ENCODE data around the gene YPEL1.

Gene YPEL1

DNA sequence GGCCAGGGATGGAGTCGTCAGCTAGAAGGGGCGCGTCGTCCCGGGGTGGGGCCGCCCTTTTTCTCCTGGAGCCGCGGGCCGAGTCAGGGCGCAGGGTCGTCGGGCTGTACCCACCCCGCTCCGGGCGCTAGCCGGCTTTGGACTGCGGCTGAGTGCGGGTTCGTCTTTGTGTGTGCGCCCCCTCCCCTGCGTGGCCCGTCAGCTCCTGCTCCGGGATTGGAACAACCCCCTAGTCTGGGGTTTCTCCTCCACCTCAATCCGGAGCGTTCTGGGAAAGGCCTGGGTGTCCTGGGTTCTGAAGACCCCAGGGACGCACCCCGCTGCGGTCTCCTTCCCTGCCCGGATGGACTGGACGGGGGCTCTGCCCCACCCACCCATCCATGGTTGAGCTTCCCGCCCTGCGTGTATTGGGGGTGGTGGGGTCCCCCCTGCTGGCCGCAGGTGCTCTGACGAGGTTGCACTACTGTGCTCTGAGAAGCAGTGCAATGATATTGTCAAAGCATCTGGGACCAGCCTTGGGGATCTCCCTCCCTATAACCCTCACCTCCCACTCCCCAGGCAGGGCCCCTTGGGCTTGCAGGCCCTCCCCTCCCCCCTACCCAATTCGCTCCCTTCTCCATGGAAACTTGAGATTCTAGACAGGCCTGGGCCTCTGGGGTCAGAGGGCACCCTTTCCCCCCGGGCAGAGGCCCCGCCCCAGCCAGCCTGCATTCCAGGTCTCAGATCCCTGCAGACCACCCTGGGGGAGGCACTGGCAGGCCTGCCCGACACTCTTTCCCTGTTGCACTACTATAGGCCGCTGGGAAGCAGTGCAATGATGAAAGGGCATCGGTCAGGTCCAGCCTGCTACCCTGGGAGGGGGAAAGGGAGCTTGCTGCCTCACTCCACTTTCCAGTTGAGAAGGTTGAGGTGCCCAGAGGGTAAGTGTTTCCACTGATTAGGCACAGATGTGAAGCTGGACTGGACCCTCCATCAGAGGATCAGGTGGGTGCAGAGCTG is 82.7 kb downstream of the YPEL1 start:
- H3K4me3 ChIP-seq (ENCODE audit: low read depth, low read length), result peak overlapping the region; percentile 74
- no peak for DNase-seq (ENCODE audit: low read depth)
- TF ChIP-seq, protein P1, sequence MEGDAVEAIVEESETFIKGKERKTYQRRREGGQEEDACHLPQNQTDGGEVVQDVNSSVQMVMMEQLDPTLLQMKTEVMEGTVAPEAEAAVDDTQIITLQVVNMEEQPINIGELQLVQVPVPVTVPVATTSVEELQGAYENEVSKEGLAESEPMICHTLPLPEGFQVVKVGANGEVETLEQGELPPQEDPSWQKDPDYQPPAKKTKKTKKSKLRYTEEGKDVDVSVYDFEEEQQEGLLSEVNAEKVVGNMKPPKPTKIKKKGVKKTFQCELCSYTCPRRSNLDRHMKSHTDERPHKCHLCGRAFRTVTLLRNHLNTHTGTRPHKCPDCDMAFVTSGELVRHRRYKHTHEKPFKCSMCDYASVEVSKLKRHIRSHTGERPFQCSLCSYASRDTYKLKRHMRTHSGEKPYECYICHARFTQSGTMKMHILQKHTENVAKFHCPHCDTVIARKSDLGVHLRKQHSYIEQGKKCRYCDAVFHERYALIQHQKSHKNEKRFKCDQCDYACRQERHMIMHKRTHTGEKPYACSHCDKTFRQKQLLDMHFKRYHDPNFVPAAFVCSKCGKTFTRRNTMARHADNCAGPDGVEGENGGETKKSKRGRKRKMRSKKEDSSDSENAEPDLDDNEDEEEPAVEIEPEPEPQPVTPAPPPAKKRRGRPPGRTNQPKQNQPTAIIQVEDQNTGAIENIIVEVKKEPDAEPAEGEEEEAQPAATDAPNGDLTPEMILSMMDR (IDR thresholded peaks at IDR 0.05; ENCODE audit: low read depth, low read length, missing control alignments), result peak; percentile 33

DNA sequence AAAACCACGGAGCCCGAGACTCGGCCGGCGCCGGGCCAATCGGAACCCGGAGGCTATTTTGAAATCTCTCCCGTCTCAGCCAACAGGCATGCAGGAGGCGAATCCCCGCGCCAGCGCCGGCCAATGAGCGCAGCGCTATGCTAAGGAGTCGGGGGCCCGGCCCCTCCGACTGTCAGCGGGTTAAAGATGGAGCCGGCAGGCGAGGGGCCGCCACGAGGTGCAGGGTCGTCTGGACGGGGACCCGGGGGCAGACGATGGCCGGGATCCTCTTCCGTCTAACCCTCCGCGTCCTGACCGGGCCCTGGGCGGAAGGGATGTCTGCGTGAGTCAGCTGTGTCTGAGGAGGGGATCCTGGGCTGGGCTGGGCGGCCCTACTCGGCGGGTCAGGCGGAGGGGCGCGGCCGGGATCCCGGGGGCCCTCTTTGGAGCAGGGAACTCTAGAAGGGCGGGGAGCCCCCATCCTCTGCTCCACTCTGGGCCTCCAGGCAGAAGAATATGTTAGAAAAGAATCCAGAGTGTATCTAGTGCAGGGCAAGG is 83.5 kb downstream of the YPEL1 start:
- TF ChIP-seq, protein P1 (IDR thresholded peaks at IDR 0.05; ENCODE audit: low read depth, low read length, missing control alignments), result no peak
- no peak for DNase-seq (ENCODE audit: low read depth)
- peak overlapping the region; percentile 74 for H3K4me3 ChIP-seq (ENCODE audit: low read depth, low read length)

DNA sequence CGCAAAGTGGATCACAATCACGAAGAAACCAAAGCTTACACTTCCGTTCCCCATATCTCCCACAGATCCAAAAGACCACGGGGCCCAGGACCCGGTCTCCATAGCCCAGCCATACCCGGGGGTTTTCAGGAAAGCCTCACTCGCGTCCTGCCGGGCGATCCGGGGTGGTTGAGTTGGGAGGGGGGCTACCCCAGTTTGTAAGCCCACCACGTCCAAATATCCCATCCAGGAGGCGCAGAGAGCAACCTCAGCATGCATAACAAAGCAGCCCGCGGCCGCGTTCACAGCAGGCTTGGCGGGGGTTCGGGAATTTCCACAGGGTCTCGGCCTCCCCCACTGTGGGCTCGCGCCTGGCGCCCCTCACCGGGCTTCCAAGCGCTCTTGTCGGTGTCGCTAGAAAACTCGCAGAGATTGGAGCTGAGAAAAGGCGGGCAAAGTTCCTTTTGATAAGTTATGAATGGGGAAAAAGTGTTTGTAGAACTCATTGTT is 84.0 kb downstream of the YPEL1 start:
- TF ChIP-seq, protein P1 (IDR thresholded peaks at IDR 0.05; ENCODE audit: low read depth, low read length, missing control alignments), result no peak
- H3K4me3 ChIP-seq (ENCODE audit: low read depth, low read length), result peak overlapping the region; percentile 74
- no peak for DNase-seq (ENCODE audit: low read depth)

DNA sequence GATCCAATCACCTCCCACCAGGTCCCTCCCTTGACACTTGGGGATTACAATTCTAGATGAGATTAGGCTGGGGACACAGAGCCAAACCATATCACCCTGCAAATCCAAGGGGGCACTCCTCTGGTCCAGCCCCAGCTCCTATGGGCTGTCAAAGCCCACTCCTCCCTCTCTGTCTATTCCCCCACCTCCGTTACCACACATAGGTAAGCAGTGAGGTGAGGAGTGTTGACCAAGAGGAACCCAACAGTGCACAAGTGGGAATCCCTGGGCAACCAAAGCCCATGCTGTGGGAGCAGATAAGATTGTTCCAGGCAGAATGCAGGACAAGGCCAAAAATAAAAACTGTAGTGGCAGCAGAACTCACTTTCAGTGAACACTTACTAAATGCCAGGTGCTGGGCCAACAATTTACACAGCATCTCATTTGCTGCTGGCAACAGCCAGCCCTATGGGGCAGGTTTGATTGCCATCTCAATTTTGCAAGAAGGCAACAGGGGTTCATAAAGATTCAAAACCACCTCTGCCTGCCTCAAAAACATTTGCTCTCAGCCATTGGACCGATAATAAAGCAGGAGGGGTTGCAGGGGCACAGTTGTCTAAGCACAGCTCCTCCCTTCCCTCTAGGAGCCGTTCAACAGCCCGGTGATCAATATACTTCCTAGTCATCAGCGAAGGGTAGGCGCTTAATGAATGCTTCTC is 84.6 kb downstream of the YPEL1 start:
- TF ChIP-seq, protein P1 (IDR thresholded peaks at IDR 0.05; ENCODE audit: low read depth, low read length, missing control alignments), result no peak
- no peak for DNase-seq (ENCODE audit: low read depth)
- H3K4me3 ChIP-seq (ENCODE audit: low read depth, low read length), result peak overlapping the region; percentile 74

DNA sequence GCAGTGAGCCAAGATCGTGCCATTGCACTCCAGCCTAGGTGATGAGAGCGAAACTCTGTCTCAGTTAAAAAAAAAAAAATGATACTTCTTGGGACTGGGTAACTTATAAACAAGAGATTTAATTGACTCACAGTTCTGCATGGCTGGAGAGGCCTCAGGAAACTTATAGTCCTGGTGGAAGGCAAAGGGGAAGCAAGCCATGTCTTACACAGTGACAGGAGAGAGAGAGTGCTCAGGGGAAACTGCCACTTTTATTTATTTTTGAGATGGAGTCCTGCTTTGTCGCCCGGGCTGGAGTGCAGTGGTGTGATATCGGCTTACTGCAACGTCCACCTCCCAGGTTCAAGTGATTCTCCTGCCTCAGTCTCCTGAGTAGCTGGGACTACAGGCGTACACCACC is 85.3 kb downstream of the YPEL1 start:
- TF ChIP-seq, protein P1 (IDR thresholded peaks at IDR 0.05; ENCODE audit: low read depth, low read length, missing control alignments), result no peak
- DNase-seq (ENCODE audit: low read depth), result no peak
- no peak overlapping the region for H3K4me3 ChIP-seq (ENCODE audit: low read depth, low read length)
